Uterine smooth muscle cell (primary cell): Measurements from ENCODE around the gene PEX14. TPM values are rescaled to one million over a fixed set of nuclear protein-coding genes. Genes with fewer than 3 reads are reported as not detected.

Experiments used
- total RNA-seq: library from RNA; depleted of rRNA; stranded (reverse); fragments of >200 nt; gene quantifications from 2 replicates; pipeline ENCODE4 v1.2.3, GENCODE V29; 2014

Gene PEX14
- total RNA-seq = 12.0 and 12.5 TPM in 2 replicates

DNA sequence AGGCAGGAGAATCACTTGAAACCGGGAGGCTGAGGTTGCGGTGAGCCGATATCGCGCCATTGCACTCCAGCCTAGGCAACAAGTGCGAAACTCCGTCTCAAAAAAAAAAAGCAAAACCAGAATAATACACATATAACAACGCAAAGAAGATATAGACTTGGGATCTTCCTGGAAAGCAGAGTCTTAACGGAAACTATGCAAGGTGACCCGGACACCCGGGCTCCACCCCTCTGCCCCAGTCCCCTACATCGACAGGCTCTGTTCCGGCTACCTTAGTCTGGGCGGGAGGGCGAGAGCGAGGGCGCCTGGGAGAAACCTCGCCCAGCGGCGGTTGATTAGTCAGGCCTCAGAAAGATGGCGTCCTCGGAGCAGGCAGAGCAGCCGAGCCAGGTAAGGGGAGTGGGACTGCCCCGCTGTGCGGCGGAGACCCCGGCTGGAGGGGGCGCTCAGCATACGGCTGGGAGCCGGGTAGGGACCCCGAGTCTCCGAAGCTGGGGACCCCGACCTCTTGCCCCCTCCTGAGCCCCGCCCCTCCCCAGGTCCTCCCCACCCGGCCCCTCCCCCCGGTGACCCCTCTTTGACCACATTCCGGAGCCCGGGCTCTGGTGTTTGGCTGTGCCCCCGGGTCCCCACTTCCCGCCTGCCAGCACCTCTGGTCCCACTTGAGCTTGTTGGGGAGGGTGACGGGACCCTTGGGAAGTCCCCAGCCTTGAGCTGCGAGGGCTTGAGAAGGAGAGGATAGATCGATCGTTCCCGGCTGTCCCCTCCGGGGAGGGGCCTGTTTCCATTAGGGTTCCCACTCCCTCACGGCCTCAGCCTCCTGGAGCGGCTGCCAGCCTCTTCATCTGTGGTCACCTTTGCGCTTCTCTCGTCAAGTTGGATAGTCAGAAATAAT lies at the start of gene PEX14:
PEX14 (plus strand) TSS at position 338 of the 895 bp plus-strand sequence; CDS start at position 355, 17 bp downstream.

GRCh38 chr1:10430216-10431069 lies 44.3 kb upstream of the PEX14 start, which contains the start of gene CENPS:
CENPS (plus strand) TSS chr1:10430433; CDS start chr1:10430518, 85 bp downstream.

DNA sequence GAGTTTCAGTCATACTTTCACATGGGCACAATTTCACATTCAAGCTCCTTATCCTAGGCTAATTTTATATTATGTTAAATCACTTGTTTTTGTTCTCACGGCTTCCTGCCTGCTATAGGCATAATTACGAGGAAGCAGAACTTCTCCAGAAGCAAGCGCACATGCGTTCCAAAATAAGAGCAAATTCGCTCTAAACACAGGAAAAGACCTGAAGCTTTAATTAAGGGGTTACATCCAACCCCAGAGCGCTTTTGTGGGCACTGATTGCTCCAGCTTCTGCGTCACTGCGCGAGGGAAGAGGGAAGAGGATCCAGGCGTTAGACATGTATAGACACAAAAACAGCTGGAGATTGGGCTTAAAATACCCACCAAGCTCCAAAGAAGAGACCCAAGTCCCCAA lies 25.0 kb upstream of the PEX14 start, which contains the start of gene CORT:
CORT (plus strand) TSS at position 281 of the 400 bp plus-strand sequence. CDS start 193 bp downstream, outside the sequence.

DNA sequence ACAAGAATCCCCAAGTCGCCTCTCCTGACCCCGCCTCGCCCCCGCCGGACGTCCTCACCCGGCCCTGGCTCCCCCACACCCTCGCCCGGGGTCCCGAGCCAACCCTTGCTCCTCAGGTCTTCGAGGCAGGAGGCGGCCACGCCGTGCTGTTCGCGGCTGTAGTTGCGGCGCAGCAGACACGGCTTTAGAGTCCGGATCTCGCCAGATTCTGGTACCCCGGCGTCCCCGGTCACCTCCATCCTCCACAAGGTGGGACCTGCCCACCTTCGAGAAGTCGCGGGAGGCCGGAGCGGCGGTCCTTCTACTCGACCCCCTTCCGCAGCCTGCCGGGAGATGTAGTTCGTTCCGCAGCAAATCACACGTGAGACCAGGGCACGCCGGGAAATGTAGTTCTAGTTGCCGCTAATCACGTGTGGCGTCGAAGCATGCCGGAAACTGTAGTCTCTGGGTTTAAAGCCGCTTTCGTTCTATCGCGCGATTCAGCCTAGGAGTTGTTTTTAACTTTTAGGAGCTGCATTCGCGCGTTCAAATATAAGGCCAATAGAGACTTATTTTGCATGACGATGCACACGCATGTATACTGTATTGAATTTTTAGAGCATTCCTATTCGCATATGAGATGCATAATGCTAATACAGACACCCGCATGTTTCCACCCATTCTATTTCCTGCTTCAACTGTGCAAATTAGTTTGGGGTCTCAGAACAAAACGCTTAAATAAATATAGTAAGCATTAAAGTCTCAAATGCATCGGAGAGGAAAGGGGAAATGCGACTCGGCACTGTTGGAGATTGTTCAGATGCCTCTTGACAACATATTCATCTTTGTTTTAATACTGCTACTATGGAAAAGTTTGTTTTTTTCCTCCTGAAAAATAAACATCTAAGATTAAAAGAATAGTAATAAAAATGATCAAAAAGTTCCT lies 2.3 kb upstream of the PEX14 start, which contains the start of gene DFFA:
DFFA (minus strand) TSS at position 310 of the 925 bp plus-strand sequence; CDS start at position 239, 71 bp downstream.

Other genes starting within 250 kb of the PEX14 start
- 163 and 165 TPM in 2 replicates for gene PGD, start 75.9 kb upstream of the PEX14 start, total RNA-seq
- 19.7 and 22.4 TPM in 2 replicates for gene CENPS, start 44.5 kb upstream of the PEX14 start, total RNA-seq
- gene CORT, start 24.9 kb upstream of the PEX14 start, total RNA-seq = 0.12 TPM in 1 of 2 replicates, not detected in the other
- 42.4 and 50.4 TPM in 2 replicates for gene DFFA, start 2.4 kb upstream of the PEX14 start, total RNA-seq